Ectodermal cell (in vitro differentiated cells): ENCODE measurements around the gene WNK3.

Experiments
- H3K27ac ChIP-seq: 2 replicates; pipeline ENCODE4 v1.7.0; 2013; ENCODE audit warnings: mild to moderate bottlenecking, low read depth, low read length; ENCODE audit not compliant: insufficient read depth, poor library complexity, severe bottlenecking
- H3K27me3 ChIP-seq: 2 replicates; pipeline ENCODE4 v1.7.0; 2013; ENCODE audit warnings: mild to moderate bottlenecking, low read length; ENCODE audit not compliant: insufficient read depth, control insufficient read depth, poor library complexity, severe bottlenecking
- H3K36me3 ChIP-seq: one replicate; pipeline ENCODE4 v1.7.0; 2013; ENCODE audit warnings: low read length; ENCODE audit not compliant: control insufficient read depth, insufficient read depth
- H3K4me1 ChIP-seq: one replicate; pipeline ENCODE4 v1.7.0; 2013; ENCODE audit warnings: low read length; ENCODE audit not compliant: control insufficient read depth, insufficient read depth
- H3K4me3 ChIP-seq: 2 replicates; pipeline ENCODE4 v1.7.0; 2013; ENCODE audit warnings: low read depth, low read length, control low read depth; ENCODE audit not compliant: insufficient read depth
- H3K9me3 ChIP-seq: 2 replicates; pipeline ENCODE4 v1.7.0; 2013; ENCODE audit warnings: mild to moderate bottlenecking, low read length, moderate library complexity; ENCODE audit not compliant: control insufficient read depth
- WGBS, 2 experiments: methylation state at CpG; one replicate each; pipeline ENCODE4 v1.1.7; 2013; ENCODE audit warnings: missing lambda C conversion rate in 2 of 2; 5-methylcytosine and 5-hydroxymethylcytosine counted together

The WNK3 gene

DNA sequence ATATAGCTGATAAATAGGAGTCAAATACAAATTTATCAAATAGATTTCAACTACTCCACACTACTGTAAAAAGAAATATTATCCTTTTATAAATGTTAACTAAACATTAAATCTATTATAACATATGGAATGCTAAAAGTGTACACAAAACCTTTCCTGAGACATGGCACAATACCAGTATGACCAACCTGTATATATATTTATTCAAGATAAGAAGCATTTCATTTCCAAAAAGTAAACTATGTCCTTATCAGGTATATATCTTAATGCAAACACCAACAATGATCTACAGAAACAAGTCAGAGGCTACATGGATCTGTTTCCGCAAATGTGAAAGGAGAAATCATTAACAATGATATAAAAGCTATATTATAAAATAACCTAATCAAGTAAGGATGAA, 37.8 kb downstream of the WNK3 start:
- Histone ChIP-seq H3K9me3 (no peaks in the 10 kb centered on the region), H3K27me3 (no peaks in the 10 kb centered on the region), H3K36me3 (no peaks in the 10 kb centered on the region), H3K27ac (no peak overlapping the region), H3K4me3 (no peak overlapping the region), H3K4me1 (no peaks in the 10 kb centered on the region)
- no CpG with 5 or more reads among the region's 1 CpG for WGBS, 2 experiments

DNA sequence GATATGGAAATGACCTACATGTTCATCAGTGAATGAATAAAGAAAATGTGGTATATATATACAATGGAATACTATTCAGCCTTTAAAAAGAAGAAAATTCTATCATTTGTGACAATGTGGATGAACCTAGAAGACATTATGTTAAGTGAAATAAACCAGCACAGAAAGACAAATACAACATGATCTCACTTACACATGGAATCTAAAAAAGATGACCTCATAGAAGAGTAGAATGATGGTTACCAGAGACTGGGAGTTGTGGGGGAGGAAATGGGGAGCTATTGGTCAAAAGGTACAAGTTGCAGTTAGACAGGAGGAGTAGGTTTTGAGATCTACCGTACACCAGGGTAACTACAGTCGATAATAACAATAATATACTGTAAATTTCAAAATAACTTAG, 51.5 kb downstream of the WNK3 start:
- Histone ChIP-seq H3K27me3 (no peaks in the 10 kb centered on the region), H3K4me1 (no peaks in the 10 kb centered on the region), H3K36me3 (no peaks in the 10 kb centered on the region), H3K4me3 (no peak overlapping the region), H3K27ac (no peak overlapping the region), H3K9me3 (no peaks in the 10 kb centered on the region)
- WGBS, 2 experiments: no CpG with 5 or more reads among the region's 2 CpGs

DNA sequence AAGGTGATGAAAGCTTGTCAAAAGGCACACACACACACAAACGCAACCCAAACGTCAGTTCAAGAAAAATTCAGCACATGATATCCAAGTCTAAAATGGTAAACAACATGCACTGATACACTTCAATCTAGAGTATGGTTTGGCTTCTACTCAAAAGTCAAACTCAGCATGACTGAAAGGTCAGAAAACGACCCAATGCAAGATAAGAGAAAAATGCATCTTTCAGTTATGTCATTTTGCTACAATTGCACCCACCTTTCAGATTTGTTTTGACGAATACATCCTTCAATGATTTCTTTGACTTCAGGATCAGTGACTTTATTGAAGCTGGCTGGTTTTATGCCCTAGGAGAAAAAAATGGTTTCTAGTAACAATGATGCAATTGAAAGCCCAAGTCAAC, 56.3 kb downstream of the WNK3 start:
- WGBS, 2 experiments: 96 to 97% methylated on average over 3 to 4 of the region's 4 CpGs
- H3K9me3 ChIP-seq: no peaks in the 10 kb centered on the region
- H3K36me3 ChIP-seq: no peaks in the 10 kb centered on the region
- no peaks in the 10 kb centered on the region for H3K4me1 ChIP-seq
- H3K4me3 ChIP-seq: no peak overlapping the region
- no peak overlapping the region for H3K27ac ChIP-seq
- no peaks in the 10 kb centered on the region for H3K27me3 ChIP-seq

DNA sequence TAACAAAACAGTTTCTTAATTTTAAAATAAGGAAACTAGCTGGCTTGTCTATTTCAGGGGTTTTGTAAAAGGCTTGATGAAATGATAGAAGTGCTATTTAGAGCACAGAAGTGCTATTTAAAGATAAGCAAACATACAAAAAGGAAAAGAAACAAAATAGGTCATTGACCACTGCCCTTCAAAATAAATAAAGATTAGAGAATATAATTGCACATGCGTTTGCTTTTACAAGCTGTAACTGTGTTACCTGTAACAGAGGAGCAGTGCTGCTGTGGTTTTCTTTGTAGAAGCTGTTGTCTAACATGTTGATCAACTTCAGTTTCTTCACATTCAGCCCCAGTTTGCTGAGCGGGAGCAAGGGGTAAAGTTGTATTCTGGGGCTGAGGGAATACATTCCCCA, 63.5 kb downstream of the WNK3 start:
- no peaks in the 10 kb centered on the region for H3K9me3 ChIP-seq
- H3K4me3 ChIP-seq: no peak overlapping the region
- no peaks in the 10 kb centered on the region for H3K27me3 ChIP-seq
- H3K27ac ChIP-seq: no peak overlapping the region
- peaks cover 4% of the 10 kb centered on the region for H3K36me3 ChIP-seq
- 63 to 94% methylated on average over 1 to 2 of the region's 2 CpGs for WGBS, 2 experiments
- no peaks in the 10 kb centered on the region for H3K4me1 ChIP-seq

DNA sequence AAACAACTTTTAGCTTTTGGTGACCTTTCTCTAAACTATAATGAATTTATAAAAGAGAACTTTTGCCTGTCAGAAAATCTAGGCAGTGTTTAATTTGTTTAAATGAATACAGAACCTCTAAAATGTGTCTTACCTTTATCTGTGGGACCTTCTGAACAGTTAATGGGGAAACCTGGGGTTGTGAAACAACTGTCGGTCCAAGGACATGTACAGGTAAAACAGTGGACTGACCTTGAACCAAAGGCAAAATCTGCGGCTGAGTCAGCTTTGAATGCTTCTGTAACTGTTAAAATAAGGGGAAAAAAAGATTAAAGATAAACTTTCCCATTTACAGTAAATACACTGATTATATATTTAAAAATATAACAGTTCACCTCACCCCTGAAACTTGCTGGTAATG, 65.1 kb downstream of the WNK3 start:
- Histone ChIP-seq H3K9me3 (no peaks in the 10 kb centered on the region), H3K36me3 (peaks cover 11% of the 10 kb centered on the region), H3K4me3 (no peak overlapping the region), H3K27ac (no peak overlapping the region), H3K27me3 (no peaks in the 10 kb centered on the region), H3K4me1 (no peaks in the 10 kb centered on the region)
- WGBS, 2 experiments: 100% methylated on average over 1 of the region's 2 CpGs

DNA sequence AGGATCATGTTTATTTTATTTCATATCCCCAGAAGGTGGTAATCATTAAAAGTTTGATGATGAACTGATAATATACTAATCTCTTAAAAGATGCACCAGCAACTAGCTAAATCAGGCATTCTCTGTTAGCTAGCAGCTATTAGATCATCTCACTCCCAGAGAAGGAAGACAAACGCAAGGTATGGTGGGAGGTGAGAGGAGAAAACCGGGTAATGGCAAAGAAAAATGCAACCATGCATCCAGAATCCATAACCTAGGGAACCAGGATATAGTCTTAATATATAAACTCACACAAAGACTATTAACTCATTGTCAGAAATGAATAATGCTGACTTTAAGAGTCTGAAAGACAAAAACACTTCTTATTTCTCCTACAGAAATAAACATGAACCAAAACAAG, 66.1 kb downstream of the WNK3 start:
- no peaks in the 10 kb centered on the region for H3K9me3 ChIP-seq
- no peaks in the 10 kb centered on the region for H3K27me3 ChIP-seq
- H3K4me1 ChIP-seq: no peaks in the 10 kb centered on the region
- H3K27ac ChIP-seq: no peak overlapping the region
- peaks cover 11% of the 10 kb centered on the region for H3K36me3 ChIP-seq
- no peak overlapping the region for H3K4me3 ChIP-seq
- no CpG with 5 or more reads among the region's 2 CpGs for WGBS, 2 experiments

DNA sequence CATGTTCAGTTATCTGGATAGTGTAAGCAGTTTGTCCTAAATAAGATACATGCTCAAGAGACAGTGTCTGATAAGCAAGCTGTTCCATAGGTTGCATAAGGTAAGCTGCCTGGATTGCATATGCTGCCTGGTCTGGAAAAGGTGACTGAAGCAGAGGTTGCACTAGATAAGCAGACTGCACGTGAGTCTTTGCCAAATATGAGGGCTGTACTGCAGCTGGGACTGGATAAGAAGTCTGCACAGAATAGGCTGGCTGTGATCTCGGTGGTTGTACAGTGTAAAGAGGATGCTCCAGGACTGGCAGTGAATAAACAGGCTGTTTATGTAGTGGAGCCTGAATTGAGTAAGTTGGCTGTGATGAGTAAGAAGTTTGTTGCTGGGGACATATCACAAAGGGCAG, 68.9 kb downstream of the WNK3 start:
- H3K4me3 ChIP-seq: no peak overlapping the region
- 96 to 97% methylated on average over 2 of the region's 2 CpGs for WGBS, 2 experiments
- H3K36me3 ChIP-seq: peaks cover 11% of the 10 kb centered on the region
- H3K4me1 ChIP-seq: no peaks in the 10 kb centered on the region
- no peak overlapping the region for H3K27ac ChIP-seq
- H3K27me3 ChIP-seq: no peaks in the 10 kb centered on the region
- H3K9me3 ChIP-seq: no peaks in the 10 kb centered on the region

DNA sequence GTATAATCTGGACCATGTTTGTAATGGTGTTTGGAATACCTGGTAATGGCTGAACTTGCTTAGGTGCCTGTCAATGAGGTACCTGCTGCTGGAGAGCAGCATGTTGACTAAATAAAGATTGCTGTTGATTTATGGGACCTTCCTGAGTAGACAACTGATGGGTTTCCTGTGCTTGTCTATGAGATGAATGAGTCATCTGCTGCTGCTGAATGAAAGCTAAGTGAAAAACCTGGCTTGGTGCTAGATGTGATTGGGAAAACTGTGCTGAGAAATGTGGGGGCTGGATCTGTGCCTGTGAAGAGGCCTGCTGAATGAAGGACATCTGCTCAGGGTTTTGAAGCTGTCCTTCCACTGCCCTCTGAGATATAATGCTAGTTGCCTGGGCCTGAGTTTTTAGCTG, 69.6 kb downstream of the WNK3 start:
- no peaks in the 10 kb centered on the region for H3K9me3 ChIP-seq
- H3K27ac ChIP-seq: no peak overlapping the region
- no peak overlapping the region for H3K4me3 ChIP-seq
- H3K4me1 ChIP-seq: no peaks in the 10 kb centered on the region
- peaks cover 11% of the 10 kb centered on the region for H3K36me3 ChIP-seq
- H3K27me3 ChIP-seq: no peaks in the 10 kb centered on the region

DNA sequence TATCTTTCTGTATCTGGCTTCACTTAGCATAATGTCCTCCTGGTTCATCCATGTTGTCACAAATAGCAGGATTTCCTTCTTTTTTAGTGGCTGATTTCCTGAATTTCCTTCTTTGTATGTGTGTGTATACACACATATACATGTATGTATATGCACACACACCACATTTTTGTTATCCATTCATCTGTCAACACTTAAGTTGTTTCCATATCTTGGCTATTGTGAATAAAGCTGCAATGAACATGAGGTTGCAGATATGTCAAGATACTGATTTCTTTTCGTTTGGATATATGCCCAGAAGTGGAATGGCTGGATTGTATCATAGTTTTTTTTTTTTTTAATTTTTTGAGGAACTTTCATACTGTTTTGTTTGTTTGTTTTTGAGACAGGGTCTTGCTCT, 76.2 kb downstream of the WNK3 start:
- Histone ChIP-seq H3K36me3 (no peaks in the 10 kb centered on the region), H3K27me3 (no peaks in the 10 kb centered on the region), H3K4me3 (no peak overlapping the region), H3K9me3 (no peaks in the 10 kb centered on the region), H3K4me1 (no peaks in the 10 kb centered on the region), H3K27ac (no peak overlapping the region)
- WGBS, 2 experiments: 88 to 92% methylated on average over 1 of the region's 1 CpG

DNA sequence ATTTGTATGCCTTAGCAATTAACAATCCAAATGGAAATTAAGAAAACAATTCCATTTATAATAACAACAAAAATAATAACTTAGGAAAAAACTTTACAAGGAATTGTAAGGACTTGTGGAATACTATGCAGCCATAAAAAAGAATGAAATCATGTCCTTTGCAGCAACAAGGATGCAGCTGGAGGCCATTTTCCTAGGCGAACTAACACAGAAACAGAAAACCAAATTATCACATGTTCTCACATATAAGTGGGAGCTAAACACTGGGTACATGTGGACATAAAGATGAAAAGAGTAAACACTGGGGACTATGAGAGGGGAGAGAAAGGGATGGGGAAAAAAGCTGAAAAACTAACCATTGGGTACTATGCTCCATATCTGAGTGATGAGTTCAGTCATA, 77.4 kb downstream of the WNK3 start:
- H3K4me1 ChIP-seq: no peaks in the 10 kb centered on the region
- H3K4me3 ChIP-seq: no peak overlapping the region
- no peak overlapping the region for H3K27ac ChIP-seq
- WGBS, 2 experiments: 80% methylated on average over 1 of the region's 1 CpG; no CpG with 5 or more reads in 1 of the 2 experiments
- no peaks in the 10 kb centered on the region for H3K36me3 ChIP-seq
- no peaks in the 10 kb centered on the region for H3K9me3 ChIP-seq
- no peaks in the 10 kb centered on the region for H3K27me3 ChIP-seq

DNA sequence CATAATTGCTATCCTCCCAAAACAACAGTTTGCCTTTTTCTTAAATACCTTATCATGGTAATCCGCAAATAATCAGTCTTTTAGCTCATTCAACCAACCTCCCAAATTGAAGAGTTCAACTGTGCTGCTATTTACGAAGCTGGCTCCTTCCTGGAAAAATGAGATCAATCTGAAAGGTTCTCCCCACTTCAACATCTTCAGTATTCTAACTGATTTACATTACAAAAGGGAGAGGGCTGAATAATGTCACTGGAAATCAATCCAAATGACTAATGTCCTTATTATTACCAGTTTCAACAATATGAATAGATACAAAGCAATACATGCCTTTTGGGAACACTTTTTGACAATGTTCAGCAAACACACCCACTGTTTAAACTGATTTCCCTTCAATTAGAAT, 86.2 kb downstream of the WNK3 start:
- 86 to 94% methylated on average over 2 of the region's 2 CpGs for WGBS, 2 experiments
- no peak overlapping the region for H3K4me3 ChIP-seq
- H3K27me3 ChIP-seq: no peaks in the 10 kb centered on the region
- no peaks in the 10 kb centered on the region for H3K9me3 ChIP-seq
- no peaks in the 10 kb centered on the region for H3K36me3 ChIP-seq
- H3K27ac ChIP-seq: no peak overlapping the region
- H3K4me1 ChIP-seq: no peaks in the 10 kb centered on the region
